PFSK-1 (cell line): ENCODE data around the gene EIF2AK3.

ENCODE experiments used
- FOXP2 ChIP-seq: optimal IDR thresholded peaks from 2 replicates; pipeline ENCODE3; 2011; ENCODE audit warnings: borderline replicate concordance, control low read depth, inconsistent platforms; ENCODE audit not compliant: insufficient read depth; ENCODE audit errors: extremely low read length, extremely low read depth
- POLR2AphosphoS5 ChIP-seq: IDR thresholded peaks from 2 replicates; pipeline ENCODE4 v1.6.1; 2012; ENCODE audit warnings: low read depth, mild to moderate bottlenecking, control low read depth, low read length, moderate library complexity
- REST ChIP-seq, 2 experiments: IDR thresholded peaks; 2 replicates each; pipeline versions ENCODE4 v1.6.1 to v1.8.0; 2011 to 2012; ENCODE audit warnings: low read depth in 2 of 2, low read length in 2 of 2, control low read depth in 1 of 2, inconsistent platforms in 1 of 2, mild to moderate bottlenecking in 1 of 2, moderate library complexity in 1 of 2; ENCODE audit not compliant: insufficient read depth in 1 of 2
- SIN3A ChIP-seq: IDR thresholded peaks from 2 replicates; pipeline ENCODE4 v1.6.1; 2012; ENCODE audit warnings: mild to moderate bottlenecking, low read length, moderate library complexity, borderline replicate concordance; ENCODE audit not compliant: insufficient read depth
- TAF1 ChIP-seq: IDR thresholded peaks from 2 replicates; pipeline ENCODE4 v1.6.1; 2012; ENCODE audit warnings: low read length, control low read depth, borderline replicate concordance; ENCODE audit not compliant: insufficient read depth

The EIF2AK3 gene

GRCh38 chr2:88549616-88550292 lies 77.5 kb downstream of the EIF2AK3 start:
- TF ChIP-seq SIN3A: no peak
- TF ChIP-seq TAF1: no peak
- TF ChIP-seq POLR2AphosphoS5: no peak
- TF ChIP-seq FOXP2: no peak
- no peak for TF ChIP-seq REST (IDR thresholded peaks at IDR 0.05; ENCODE audit: insufficient read depth in 1 of 2, low read depth in 2 of 2, low read length in 2 of 2)

- TF ChIP-seq POLR2AphosphoS5: no peak
- TF ChIP-seq REST (IDR thresholded peaks at IDR 0.05; ENCODE audit: insufficient read depth in 1 of 2, low read depth in 2 of 2, low read length in 2 of 2): no peak
- TF ChIP-seq SIN3A: no peak
- no peak for TF ChIP-seq FOXP2
- no peak for TF ChIP-seq TAF1
These were observed 82.1 kb downstream of the EIF2AK3 start for GRCh38 chr2:88545118-88545517.

- no peak for TF ChIP-seq REST (IDR thresholded peaks at IDR 0.05; ENCODE audit: insufficient read depth in 1 of 2, low read depth in 2 of 2, low read length in 2 of 2)
- TF ChIP-seq SIN3A: no peak
- no peak for TF ChIP-seq POLR2AphosphoS5
- TF ChIP-seq FOXP2: no peak
- no peak for TF ChIP-seq TAF1
These were observed 83.7 kb downstream of the EIF2AK3 start for GRCh38 chr2:88543541-88544057.

GRCh38 chr2:88542668-88543067 lies 84.6 kb downstream of the EIF2AK3 start:
- TF ChIP-seq FOXP2: no peak

- TF ChIP-seq REST (IDR thresholded peaks at IDR 0.05; ENCODE audit: insufficient read depth in 1 of 2, low read depth in 2 of 2, low read length in 2 of 2) (no peak), POLR2AphosphoS5 (no peak), SIN3A (no peak), TAF1 (no peak), FOXP2 (no peak)
These were observed 86.9 kb downstream of the EIF2AK3 start for GRCh38 chr2:88540346-88540745.
